A673 (cell line): ENCODE results near the gene COL4A2.

ENCODE experiments used
- EZH2 ChIP-seq: fragments of 200-600 bp; sonication (generic); IDR thresholded peaks from 2 replicates; pipeline ENCODE4 v1.6.1; 2017; ENCODE audit warnings: borderline replicate concordance, low read depth, mild to moderate bottlenecking, mixed read lengths, antibody characterized with exemption, low read length; ENCODE audit not compliant: poor library complexity, severe bottlenecking
- TF ChIP-seq, protein P1 (sequence below): fragments of 300-800, 200-600 bp; sonication (generic); conservative IDR thresholded peaks from 2 replicates; pipeline ENCODE4 v1.5.1; 2017; ENCODE audit warnings: low read depth, mild to moderate bottlenecking, antibody characterized with exemption, low read length, moderate library complexity, mixed read lengths

DNA sequence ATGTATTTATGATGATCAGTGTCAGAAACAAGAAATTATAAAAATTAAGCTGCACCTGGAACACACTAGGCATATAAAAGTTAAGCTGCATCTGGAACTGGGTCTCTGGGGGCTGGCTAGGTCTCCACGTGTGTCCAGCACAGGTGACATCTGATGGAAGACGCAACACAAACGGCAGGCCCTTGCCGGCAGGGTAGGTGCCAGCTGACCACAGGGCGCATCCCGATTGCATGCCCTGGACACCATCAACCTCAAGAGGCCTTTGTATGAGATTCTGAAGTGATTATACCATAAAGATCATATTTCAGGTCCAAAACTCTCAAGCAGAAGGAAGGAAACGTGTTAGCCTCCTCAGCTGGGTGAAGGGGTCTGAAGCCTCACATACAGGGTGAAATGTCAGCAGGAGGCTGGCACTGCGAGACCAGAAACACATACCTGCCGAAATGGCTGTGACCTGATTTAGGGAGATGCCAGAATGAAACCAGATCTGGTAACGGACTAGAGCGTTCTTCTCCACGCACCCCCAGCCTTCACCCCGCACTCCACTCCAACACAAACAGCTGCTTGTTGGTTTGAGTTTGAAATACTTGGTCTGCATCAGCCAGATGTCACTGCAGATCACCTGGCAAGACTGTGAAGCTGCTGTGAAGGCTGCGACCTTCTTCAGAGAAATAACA is 37.4 kb upstream of the COL4A2 start:
- TF ChIP-seq, protein P1, sequence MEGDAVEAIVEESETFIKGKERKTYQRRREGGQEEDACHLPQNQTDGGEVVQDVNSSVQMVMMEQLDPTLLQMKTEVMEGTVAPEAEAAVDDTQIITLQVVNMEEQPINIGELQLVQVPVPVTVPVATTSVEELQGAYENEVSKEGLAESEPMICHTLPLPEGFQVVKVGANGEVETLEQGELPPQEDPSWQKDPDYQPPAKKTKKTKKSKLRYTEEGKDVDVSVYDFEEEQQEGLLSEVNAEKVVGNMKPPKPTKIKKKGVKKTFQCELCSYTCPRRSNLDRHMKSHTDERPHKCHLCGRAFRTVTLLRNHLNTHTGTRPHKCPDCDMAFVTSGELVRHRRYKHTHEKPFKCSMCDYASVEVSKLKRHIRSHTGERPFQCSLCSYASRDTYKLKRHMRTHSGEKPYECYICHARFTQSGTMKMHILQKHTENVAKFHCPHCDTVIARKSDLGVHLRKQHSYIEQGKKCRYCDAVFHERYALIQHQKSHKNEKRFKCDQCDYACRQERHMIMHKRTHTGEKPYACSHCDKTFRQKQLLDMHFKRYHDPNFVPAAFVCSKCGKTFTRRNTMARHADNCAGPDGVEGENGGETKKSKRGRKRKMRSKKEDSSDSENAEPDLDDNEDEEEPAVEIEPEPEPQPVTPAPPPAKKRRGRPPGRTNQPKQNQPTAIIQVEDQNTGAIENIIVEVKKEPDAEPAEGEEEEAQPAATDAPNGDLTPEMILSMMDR: no peak
- TF ChIP-seq EZH2: no peak
